Endometrial microvascular endothelial cells (primary cell): ENCODE results near the gene SLC43A1. TPM values are rescaled to one million over a fixed set of nuclear protein-coding genes. Genes with fewer than 3 reads are reported as not detected.

Experiments used
- in situ Hi-C: cut with HindIII; loops from 2 replicates; pipeline ENCODE4 v1.10.0; 2017; ENCODE audit warnings: low sequenced_read_pairs, low pct_unique_long_range_greater_than_20kb; ENCODE audit errors: inconsistent ontology term
- total RNA-seq: library from RNA; depleted of rRNA; stranded (reverse); fragments of >200 nt; gene quantifications from one replicate; pipeline ENCODE4 v1.2.3, GENCODE V29; 2015; ENCODE audit errors: inconsistent ontology term

SLC43A1 gene
- total RNA-seq, 1 donor from 2014 or later: 5.5 TPM

GRCh38 chr11:57530596-57531507 is 15.3 kb upstream of the SLC43A1 start, which contains the start of gene TIMM10:
Gene TIMM10 (minus strand): TSS chr11:57530754. CDS start chr11:57530189, 565 bp downstream.
- in situ Hi-C loops: no loop called here

GRCh38 chr11:57530215-57530595 is 14.7 kb upstream of the SLC43A1 start:
- in situ Hi-C loops: no loop called here

DNA sequence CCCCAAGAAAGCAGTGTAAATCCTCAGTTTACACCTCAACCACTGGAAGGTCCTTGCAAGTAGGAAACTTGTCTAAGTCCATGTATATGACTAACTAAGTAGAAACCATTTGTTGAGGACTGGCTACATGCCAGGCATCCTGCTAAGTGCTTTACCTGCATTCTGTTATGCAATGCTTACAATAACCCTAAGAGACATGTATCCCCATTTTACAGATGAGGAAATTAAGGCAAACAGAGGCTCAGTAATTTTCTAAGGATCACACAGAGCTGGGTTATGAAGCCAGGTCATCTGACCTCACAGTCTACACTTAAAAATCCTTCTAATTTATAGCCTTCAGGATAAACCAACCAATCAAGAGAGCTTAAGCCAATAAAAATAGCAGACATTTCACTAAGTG is 13.5 kb upstream of the SLC43A1 start:
- in situ Hi-C loops: no loop called here

GRCh38 chr11:57527056-57527631 is 11.6 kb upstream of the SLC43A1 start:
- in situ Hi-C loops: no loop called here

DNA sequence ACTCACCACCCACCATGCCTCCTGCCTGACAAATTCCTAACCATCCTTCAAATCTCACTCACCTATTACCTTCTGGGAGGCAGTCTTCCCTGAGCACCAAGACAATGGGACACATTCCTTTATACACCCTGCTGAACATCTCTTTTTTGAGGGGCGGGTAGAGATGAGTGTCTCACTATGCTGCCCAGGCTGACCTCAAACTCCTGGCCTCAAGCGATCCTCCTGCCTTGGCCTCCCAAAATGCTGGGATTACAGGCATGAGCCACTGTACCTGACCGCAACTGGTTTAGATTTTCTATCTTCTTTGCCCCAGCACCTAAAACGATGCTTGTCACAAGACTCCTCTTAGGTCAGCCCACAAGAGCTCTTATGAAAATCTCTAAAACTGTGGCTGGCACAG is 7.9 kb upstream of the SLC43A1 start:
- in situ Hi-C loops: no loop called here

DNA sequence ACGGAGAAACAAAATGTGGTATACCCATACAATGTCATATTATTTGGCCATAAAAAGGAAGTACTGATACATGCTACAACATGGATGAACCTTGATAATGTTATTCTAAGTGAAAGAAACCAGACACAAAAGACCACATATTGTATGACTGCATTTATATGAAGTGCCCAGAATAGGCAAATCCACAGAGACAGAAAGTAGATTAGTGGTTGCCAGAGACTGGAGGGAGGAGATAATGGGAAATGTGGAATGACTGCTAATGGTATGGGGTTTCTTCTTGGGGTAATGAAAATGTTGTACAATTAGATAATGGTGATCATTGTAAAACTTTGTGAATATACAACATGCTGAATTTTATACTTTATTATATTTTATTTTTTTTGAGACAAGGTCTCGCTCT is 5.6 kb upstream of the SLC43A1 start:
- in situ Hi-C loops: no loop called here

DNA sequence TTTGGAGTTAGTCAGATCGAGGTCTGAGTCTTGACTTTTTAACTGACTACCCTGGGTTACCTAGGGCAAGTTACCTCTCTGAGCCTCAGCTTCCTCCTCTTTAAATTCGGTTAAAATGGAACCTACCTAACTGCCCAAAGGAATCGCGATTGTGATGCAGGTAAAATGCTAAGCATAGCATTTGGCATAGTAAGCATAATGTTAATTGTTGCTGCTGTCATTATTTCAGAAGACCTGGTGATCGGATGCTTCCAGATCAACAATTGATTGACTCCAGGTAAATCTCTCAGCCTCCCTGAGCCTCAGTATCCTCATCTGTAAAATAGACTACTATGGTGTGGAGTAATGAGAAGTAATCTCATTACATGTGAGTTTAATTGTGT is 550 bp upstream of the SLC43A1 start:
- in situ Hi-C loops: no loop called here

GRCh38 chr11:57514538-57515331 is 767 bp downstream of the SLC43A1 start:
- in situ Hi-C loops: no loop called here

DNA sequence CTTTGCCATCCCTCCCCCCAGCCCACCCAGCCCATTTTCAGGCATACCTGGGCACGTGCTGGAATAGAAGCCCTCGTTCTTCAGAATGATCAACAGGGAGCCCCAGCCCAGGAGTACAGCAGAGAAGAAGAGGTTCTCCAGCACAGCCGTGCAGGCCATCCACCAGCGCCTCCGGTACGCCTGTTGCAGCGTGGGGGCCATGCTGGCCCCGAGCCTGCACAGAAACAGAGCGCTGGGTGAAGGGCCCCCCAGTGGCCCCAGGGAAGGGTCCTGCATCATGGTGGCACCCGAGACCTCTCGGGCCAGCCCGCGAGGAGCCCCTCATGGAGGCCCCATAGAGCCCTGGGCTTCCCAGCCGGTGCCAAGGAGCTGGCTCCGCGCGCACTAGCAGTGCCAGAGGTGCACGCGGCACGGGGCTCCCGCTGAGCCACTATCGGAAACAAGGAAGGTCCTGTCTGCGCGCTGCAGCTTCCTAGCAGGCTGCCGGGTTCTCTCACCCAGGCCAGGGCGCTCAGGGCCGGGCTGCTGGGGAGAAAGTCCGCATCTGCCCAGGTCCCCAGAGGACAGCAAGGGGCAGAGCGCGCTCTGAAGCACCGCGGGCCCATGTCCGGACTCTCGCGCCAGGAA is 1.5 kb downstream of the SLC43A1 start:
- in situ Hi-C loops: no loop called here

- in situ Hi-C loops: no loop called here
Observed at GRCh38 chr11:57513452-57513795, 2.1 kb downstream of the SLC43A1 start.

- in situ Hi-C loops: no loop called here
Observed at GRCh38 chr11:57512646-57513451, 2.7 kb downstream of the SLC43A1 start.

GRCh38 chr11:57511741-57512430 is 3.6 kb downstream of the SLC43A1 start:
- in situ Hi-C loops: no loop called here

- in situ Hi-C loops: no loop called here
Observed at GRCh38 chr11:57508341-57509170, 6.9 kb downstream of the SLC43A1 start.

GRCh38 chr11:57506522-57506921 is 9.0 kb downstream of the SLC43A1 start:
- in situ Hi-C loops: no loop called here

DNA sequence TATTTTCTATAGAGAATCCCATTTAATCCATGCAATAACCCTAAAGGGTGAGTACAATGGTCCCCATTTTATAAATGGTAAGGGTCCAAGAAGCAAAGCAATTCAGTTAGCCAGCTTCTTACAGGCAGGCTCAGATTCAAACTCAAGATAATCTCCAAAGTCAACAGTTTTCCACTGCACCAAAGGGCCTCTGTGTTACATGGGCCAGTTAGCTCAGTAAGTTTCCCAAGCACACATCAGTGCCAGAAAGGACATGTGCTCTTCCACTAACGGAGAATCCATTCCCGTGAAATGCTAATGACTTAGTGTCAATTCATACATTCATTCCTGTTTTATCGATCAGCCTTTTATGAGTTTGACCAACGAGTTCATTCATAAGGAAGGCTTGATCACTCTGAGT is 11.0 kb downstream of the SLC43A1 start:
- in situ Hi-C loops: no loop called here

- in situ Hi-C loops: no loop called here
Observed at GRCh38 chr11:57502870-57503269, 12.6 kb downstream of the SLC43A1 start.

GRCh38 chr11:57502376-57502775 is 13.1 kb downstream of the SLC43A1 start:
- in situ Hi-C loops: no loop called here
